ENCODE data around the gene FAM174C.

Gene FAM174C

GRCh38 chr19:1284979-1285736 is 9.8 kb downstream of the FAM174C start:
- DNase-seq (ENCODE audit: low read depth, low spot score) = no peak

- DNase-seq (ENCODE audit: low read depth, low spot score) = no peak
Measured at GRCh38 chr19:1285737-1286360, 10.5 kb downstream of the FAM174C start, which contains the start of gene EFNA2. EFNA2 (plus strand) TSS chr19:1285873; CDS start chr19:1286169, 296 bp downstream.

GRCh38 chr19:1286487-1287353 is 11.4 kb downstream of the FAM174C start:
- no peak for DNase-seq (ENCODE audit: low read depth, low spot score)

- no peak for DNase-seq (ENCODE audit: low read depth, low spot score)
Measured at GRCh38 chr19:1287354-1288225, 12.3 kb downstream of the FAM174C start.

GRCh38 chr19:1288226-1288612 is 12.9 kb downstream of the FAM174C start:
- DNase-seq (ENCODE audit: low read depth, low spot score) = no peak

- no peak for DNase-seq (ENCODE audit: low read depth, low spot score)
Measured at GRCh38 chr19:1288833-1289685, 13.7 kb downstream of the FAM174C start.

GRCh38 chr19:1289686-1290025 is 14.3 kb downstream of the FAM174C start:
- no peak for DNase-seq (ENCODE audit: low read depth, low spot score)

- DNase-seq (ENCODE audit: low read depth, low spot score) = no peak
Measured at GRCh38 chr19:1290196-1290702, 14.9 kb downstream of the FAM174C start.

GRCh38 chr19:1290703-1291651 is 15.6 kb downstream of the FAM174C start:
- DNase-seq (ENCODE audit: low read depth, low spot score) = no peak

- no peak for DNase-seq (ENCODE audit: low read depth, low spot score)
Measured at GRCh38 chr19:1291761-1292418, 16.6 kb downstream of the FAM174C start.

GRCh38 chr19:1292419-1293151 is 17.3 kb downstream of the FAM174C start:
- no peak for DNase-seq (ENCODE audit: low read depth, low spot score)

GRCh38 chr19:1293782-1294604 is 18.7 kb downstream of the FAM174C start:
- no peak for DNase-seq (ENCODE audit: low read depth, low spot score)

- no peak for DNase-seq (ENCODE audit: low read depth, low spot score)
Measured at GRCh38 chr19:1294688-1295087, 19.4 kb downstream of the FAM174C start.

- DNase-seq (ENCODE audit: low read depth, low spot score) = no peak
Measured at GRCh38 chr19:1295169-1296012, 20.1 kb downstream of the FAM174C start.

GRCh38 chr19:1296078-1296477 is 20.7 kb downstream of the FAM174C start:
- DNase-seq (ENCODE audit: low read depth, low spot score) = no peak

Measured in activated naive CD8-positive, alpha-beta T cell treated with anti-CD3 and anti-CD28 coated beads, Interleukin-2, amount 50 U/mL, for 16 hours (primary cell).